H1 (cell line): ENCODE results near the gene ALDH1A2. TPM values are rescaled to one million over a fixed set of nuclear protein-coding genes. Genes with fewer than 3 reads are reported as not detected.

Experiments
- CTCF ChIA-PET: fragments of 300-600 bp; sonication (Branson Sonifier 250); formaldehyde crosslinking; loops from one replicate; lab custom pipeline; 2021; ENCODE audit not compliant: partially characterized antibody; lab: Charles Lee
- POLR2A ChIA-PET: fragments of 300-600 bp; sonication (Branson Sonifier 250); formaldehyde crosslinking; loops from one replicate; lab custom pipeline; 2021; ENCODE audit warnings: inconsistent platforms; ENCODE audit not compliant: partially characterized antibody; lab: Charles Lee
- DNase-seq, 2 experiments: peaks; one replicate each; pipeline versions ENCODE4 v3.0.0 to v3.0.0-alpha.2; 2010 to 2022; ENCODE audit warnings: low spot score in 2 of 2, low read depth in 1 of 2, mixed read lengths in 1 of 2
- FAIRE-seq: peaks from 2 replicates; lab custom pipeline; 2011; peaks lifted over from hg19 to GRCh38; lab: Jason Lieb, UNC
- H2AFZ ChIP-seq: 2 replicates; pipeline ENCODE4 v1.8.1; 2012; ENCODE audit warnings: low read length, inconsistent platforms
- H2AK5ac ChIP-seq: 2 replicates; pipeline ENCODE4 v1.6.1; 2013; ENCODE audit warnings: low read depth, low read length
- H2BK120ac ChIP-seq: replicated peaks from 2 replicates; pipeline ENCODE3; 2013; ENCODE audit warnings: low read depth, low read length, inconsistent platforms
- H2BK12ac ChIP-seq: 2 replicates; pipeline ENCODE4 v1.6.1; 2013; ENCODE audit warnings: low read depth, low read length
- H2BK15ac ChIP-seq: 2 replicates; pipeline ENCODE4 v1.6.1; 2013; ENCODE audit warnings: low read length
- H2BK20ac ChIP-seq: 2 replicates; pipeline ENCODE4 v1.6.1; 2013; ENCODE audit warnings: low read length
- H2BK5ac ChIP-seq: 2 replicates; pipeline ENCODE4 v1.6.1; 2013; ENCODE audit warnings: low read depth, low read length
- H3K14ac ChIP-seq: 2 replicates; pipeline ENCODE4 v1.6.1; 2013; ENCODE audit warnings: inconsistent platforms; ENCODE audit not compliant: insufficient read length
- H3K18ac ChIP-seq: 2 replicates; pipeline ENCODE4 v1.6.1; 2013; ENCODE audit warnings: low read length; ENCODE audit errors: extremely low read depth
- H3K23ac ChIP-seq: 2 replicates; pipeline ENCODE4 v1.6.1; 2013; ENCODE audit warnings: inconsistent platforms; ENCODE audit not compliant: insufficient read length
- H3K23me2 ChIP-seq: 2 replicates; pipeline ENCODE4 v1.6.1; 2013; ENCODE audit warnings: low read depth, low read length
- H3K27ac ChIP-seq: 2 replicates; pipeline ENCODE4 v1.6.1; 2011; ENCODE audit warnings: low read depth, low read length, inconsistent platforms
- H3K27me3 ChIP-seq, 4 experiments: replicated peaks in 1 of 4; 1 replicate in 1 of 4; 2 replicates in 3 of 4; pipeline versions ENCODE4 v1.6.1 to v1.8.1; 2011 to 2013; ENCODE audit warnings: low read length in 3 of 4, mild to moderate bottlenecking in 3 of 4, inconsistent platforms in 2 of 4, mixed read lengths in 2 of 4, moderate library complexity in 1 of 4; ENCODE audit not compliant: control insufficient read depth in 3 of 4, insufficient read depth in 3 of 4; ENCODE audit errors: extremely low read depth in 1 of 4
- H3K36me3 ChIP-seq, 4 experiments: 2 replicates each; pipeline versions ENCODE4 v1.6.1 to v1.8.1; 2011 to 2013; ENCODE audit warnings: mild to moderate bottlenecking in 4 of 4, low read length in 3 of 4, moderate library complexity in 2 of 4, control low read depth in 1 of 4, inconsistent platforms in 1 of 4; ENCODE audit not compliant: insufficient read depth in 4 of 4, control insufficient read depth in 2 of 4
- H3K4ac ChIP-seq: replicated peaks from 2 replicates; pipeline ENCODE3; 2013; ENCODE audit warnings: low read length, low read depth, mixed read lengths, inconsistent platforms; ENCODE audit not compliant: insufficient read length
- H3K4me1 ChIP-seq, 4 experiments: replicated peaks in 1 of 4; 1 replicate in 1 of 4; 2 replicates in 3 of 4; pipeline versions ENCODE4 v1.6.1 to v1.8.1; 2011 to 2013; ENCODE audit warnings: low read length in 3 of 4, inconsistent platforms in 2 of 4, mixed read lengths in 1 of 4; ENCODE audit not compliant: insufficient read depth in 4 of 4, control insufficient read depth in 3 of 4
- H3K4me2 ChIP-seq, 2 experiments: 2 replicates each; pipeline versions ENCODE4 v1.6.1 to v1.8.1; 2011 to 2013; ENCODE audit warnings: low read depth in 2 of 2, low read length in 2 of 2, control low read depth in 1 of 2, inconsistent platforms in 1 of 2, mild to moderate bottlenecking in 1 of 2; ENCODE audit not compliant: insufficient read depth in 1 of 2
- H3K4me3 ChIP-seq, 4 experiments: fragments of 200-600, 300-600 bp in 1 of 4; sonication (generic), shearing (Covaris generic), sonication (Bioruptor Twin) in 1 of 4; 2 replicates each; pipeline versions ENCODE4 v1.5.1 to v1.8.1; 2011 to 2016; ENCODE audit warnings: low read length in 4 of 4, low read depth in 3 of 4, control low read depth in 2 of 4, inconsistent platforms in 2 of 4, mild to moderate bottlenecking in 2 of 4, mixed read lengths in 1 of 4, moderate library complexity in 1 of 4; ENCODE audit not compliant: insufficient read depth in 2 of 4; ENCODE audit errors: extremely low read depth in 1 of 4
- H3K56ac ChIP-seq: replicated peaks from 2 replicates; pipeline ENCODE3; 2013; ENCODE audit warnings: low read depth, mild to moderate bottlenecking, mixed read lengths, low read length, inconsistent platforms; ENCODE audit not compliant: insufficient read length
- H3K79me1 ChIP-seq: 2 replicates; pipeline ENCODE4 v1.6.1; 2013; ENCODE audit warnings: low read depth, low read length, control low read depth
- H3K79me2 ChIP-seq, 2 experiments: 2 replicates each; pipeline versions ENCODE4 v1.6.1 to v1.8.1; 2012 to 2013; ENCODE audit warnings: low read length in 2 of 2, mild to moderate bottlenecking in 2 of 2, inconsistent platforms in 1 of 2; ENCODE audit not compliant: insufficient read depth in 2 of 2, control insufficient read depth in 1 of 2
- H3K9ac ChIP-seq, 4 experiments: replicated peaks in 1 of 4; 1 replicate in 1 of 4; 2 replicates in 3 of 4; pipeline versions ENCODE4 v1.6.1 to v1.8.1; 2011 to 2013; ENCODE audit warnings: low read depth in 3 of 4, low read length in 3 of 4, control low read depth in 2 of 4, mild to moderate bottlenecking in 2 of 4, moderate library complexity in 2 of 4, inconsistent platforms in 1 of 4; ENCODE audit errors: extremely low read depth in 1 of 4
- H3K9me3 ChIP-seq, 2 experiments: 2 replicates each; pipeline versions ENCODE4 v1.6.1 to v1.8.1; 2012 to 2013; ENCODE audit warnings: mild to moderate bottlenecking in 2 of 2, moderate library complexity in 2 of 2, control low read depth in 1 of 2, inconsistent platforms in 1 of 2, low read depth in 1 of 2, low read length in 1 of 2, mixed read lengths in 1 of 2; ENCODE audit not compliant: insufficient read depth in 2 of 2
- H4K20me1 ChIP-seq, 2 experiments: replicated peaks in 1 of 2; 2 replicates each; pipeline versions ENCODE3 to v1.8.1; 2011 to 2013; ENCODE audit warnings: inconsistent platforms in 2 of 2, low read length in 2 of 2, mild to moderate bottlenecking in 1 of 2; ENCODE audit not compliant: insufficient read depth in 2 of 2, control insufficient read depth in 1 of 2
- H4K5ac ChIP-seq: 2 replicates; pipeline ENCODE4 v1.6.1; 2013; ENCODE audit warnings: low read length, low read depth, mixed read lengths, inconsistent platforms; ENCODE audit not compliant: insufficient read length
- H4K8ac ChIP-seq: 2 replicates; pipeline ENCODE4 v1.8.0; 2013; ENCODE audit warnings: mild to moderate bottlenecking, moderate library complexity, low read length, inconsistent platforms; ENCODE audit not compliant: insufficient read depth; ENCODE audit errors: extremely low read depth
- H4K91ac ChIP-seq: replicated peaks from 2 replicates; pipeline ENCODE3; 2013; ENCODE audit warnings: low read length, mixed read lengths, inconsistent platforms; ENCODE audit not compliant: insufficient read length
- CHD1 ChIP-seq: IDR thresholded peaks from 2 replicates; pipeline ENCODE4 v1.6.1; 2012; ENCODE audit warnings: low read depth, low read length, improper control_type of control experiment
- CREB1 ChIP-seq: IDR thresholded peaks from 2 replicates; pipeline ENCODE4 v1.6.1; 2012; ENCODE audit warnings: inconsistent platforms
- EGR1 ChIP-seq: IDR thresholded peaks from 2 replicates; pipeline ENCODE4 v1.6.1; 2011; ENCODE audit warnings: low read depth, low read length, borderline replicate concordance
- FOSL1 ChIP-seq: IDR thresholded peaks from 2 replicates; pipeline ENCODE4 v1.6.1; 2011; ENCODE audit warnings: mild to moderate bottlenecking, low read depth, low read length, moderate library complexity; ENCODE audit not compliant: insufficient read depth
- KDM1A ChIP-seq: fragments of 200-600, 300-600 bp; sonication (generic); IDR thresholded peaks from 2 replicates; pipeline ENCODE4 v1.7.1; 2016; ENCODE audit warnings: mild to moderate bottlenecking, low read length, borderline replicate concordance
- RAD21 ChIP-seq, 2 experiments: IDR thresholded peaks in 1 of 2; conservative IDR thresholded peaks in 1 of 2; 2 replicates each; pipeline ENCODE4 v1.6.1; 2011; ENCODE audit warnings: low read depth in 2 of 2, low read length in 2 of 2, improper control_type of control experiment in 1 of 2, inconsistent platforms in 1 of 2, mild to moderate bottlenecking in 1 of 2, moderate library complexity in 1 of 2
- RBBP5 ChIP-seq: IDR thresholded peaks from 2 replicates; pipeline ENCODE4 v1.7.1; 2012; ENCODE audit warnings: low read depth, mild to moderate bottlenecking, inconsistent platforms, low read length, moderate library complexity, borderline replicate concordance
- SRF ChIP-seq: IDR thresholded peaks from 2 replicates; pipeline ENCODE4 v1.6.1; 2011; ENCODE audit warnings: mild to moderate bottlenecking, low read depth, low read length, moderate library complexity
- TAF7 ChIP-seq: optimal IDR thresholded peaks from 2 replicates; pipeline ENCODE3; 2011; ENCODE audit warnings: low read depth, mild to moderate bottlenecking, inconsistent platforms, low read length, moderate library complexity, borderline replicate concordance
- WGBS, 2 experiments: shearing (Covaris generic) in 1 of 2; methylation state at CpG; one replicate each; pipeline versions ENCODE4 v1.1.6 to v1.1.7; 2013 to 2015; ENCODE audit warnings: low lambda C conversion rate in 2 of 2, mixed read lengths in 2 of 2, inconsistent platforms in 1 of 2, low coverage in 1 of 2, missing lambda C conversion rate in 1 of 2; ENCODE audit not compliant: insufficient replicate concordance in 2 of 2, insufficient coverage in 1 of 2, insufficient read length in 1 of 2; ENCODE audit errors: extremely low coverage in 1 of 2, missing lambda C conversion rate in 1 of 2; 5-methylcytosine and 5-hydroxymethylcytosine counted together
- polyA plus RNA-seq, 7 experiments: library from polyadenylated mRNA; depleted of rRNA in 3 of 7; stranded (reverse) in 5 of 7; unstranded in 2 of 7; fragments of >200 nt in 5 of 7; fragments of 200-250 nt in 2 of 7; gene quantifications; 1 replicate in 5 of 7; 2 replicates in 1 of 7; 4 replicates in 1 of 7; pipeline versions ENCODE4 v1.2.1 to v1.2.3, GENCODE V29; 2011 to 2013; ENCODE audit warnings: missing spikeins in 2 of 7, mixed read lengths in 2 of 7
- total RNA-seq: library from RNA; stranded (reverse); fragmentation: NEBNext Ultra II Directional; extraction: Animal tissue kit (Norgen Biotek cat#: 25700); gene quantifications from 2 replicates; pipeline ENCODE4 v1.2.1, GENCODE V29; 2021

The ALDH1A2 gene
- total and polyA plus RNA-seq, 2 of the 8 experiments (the other 6 are each of a cell fraction or from before 2014, with no cell fraction given), result 0.06 to 0.24 TPM

GRCh38 chr15:58062983-58063382, 2.5 kb downstream of the ALDH1A2 start:
- no peak overlapping the region for H2BK120ac ChIP-seq
- peaks cover 31 to 72% (median 52%) of the 10 kb centered on the region in 4 experiments for H3K27me3 ChIP-seq
- H3K14ac ChIP-seq, result no peak overlapping the region
- H2AFZ ChIP-seq, result no peak overlapping the region
- WGBS, 2 experiments, result 81% methylated on average over 4 of the region's 4 CpGs; no CpG with 5 or more reads in 1 of the 2 experiments
- no peak overlapping the region for H2AK5ac ChIP-seq
- no peak overlapping the region for H4K91ac ChIP-seq
- no peak overlapping the region for H3K56ac ChIP-seq
- H4K5ac ChIP-seq, result no peak overlapping the region
- no peaks in the 10 kb centered on the region for H3K9me3 ChIP-seq
- H2BK5ac ChIP-seq, result no peak overlapping the region
- H3K27ac ChIP-seq, result no peak overlapping the region
- ChIA-PET CTCF (interaction anchor here (1.2 kb wide), 1 partner anchor 312 kb away, joined by 4 read pairs; no protein-coding TSS in a partner anchor), POLR2A (no interaction called here)
- H3K23ac ChIP-seq, result no peak overlapping the region
- H3K79me2 ChIP-seq, result no peaks in the 10 kb centered on the region
- H3K4me2 ChIP-seq, result no peak overlapping the region
- H2BK12ac ChIP-seq, result no peak overlapping the region
- no peak overlapping the region for H2BK15ac ChIP-seq
- peaks cover 10% of the 10 kb centered on the region; the same call in 1 of the 2 replicates for H3K23me2 ChIP-seq
- H4K8ac ChIP-seq, result no peak overlapping the region
- peaks cover 0 to 3% (median under 1%) of the 10 kb centered on the region in 4 experiments; a peak in 3 of 7 replicates for H3K4me1 ChIP-seq
- no peak for TF ChIP-seq EGR1
- no peak for TF ChIP-seq FOSL1
- TF ChIP-seq KDM1A, result no peak
- no peak for TF ChIP-seq RAD21 (IDR thresholded peaks at IDR 0.05 in 1 of 2, conservative IDR thresholded peaks at IDR 0.05 in 1 of 2; ENCODE audit: low read depth in 2 of 2, low read length in 2 of 2)
- no peak for TF ChIP-seq CREB1
- no peak for TF ChIP-seq SRF
- no peak for TF ChIP-seq RBBP5
- no peak for TF ChIP-seq TAF7
- TF ChIP-seq CHD1, result no peak
- TF ChIP-seq, all 59 proteins: peak for 0
- no peak for FAIRE-seq
- H2BK20ac ChIP-seq, result no peak overlapping the region
- DNase-seq, result no peak
- H3K4me3 ChIP-seq, result no peak overlapping the region
- no peak overlapping the region for H3K18ac ChIP-seq
- H3K9ac ChIP-seq, result no peak overlapping the region
- no peaks in the 10 kb centered on the region for H3K79me1 ChIP-seq
- H3K36me3 ChIP-seq, result no peaks in the 10 kb centered on the region
- peaks cover 0 to 1% of the 10 kb centered on the region in 2 experiments for H4K20me1 ChIP-seq
- H3K4ac ChIP-seq, result no peak overlapping the region
